NOMO-1 (cell line): ENCODE results near the gene HSPG2.

Experiments
- DNase-seq, 2 experiments: peaks; one replicate each; lab custom pipeline; 2025; ENCODE audit not compliant: unreplicated experiment in 2 of 2; lab: John Stamatoyannopoulos, UW

HSPG2 gene

DNA sequence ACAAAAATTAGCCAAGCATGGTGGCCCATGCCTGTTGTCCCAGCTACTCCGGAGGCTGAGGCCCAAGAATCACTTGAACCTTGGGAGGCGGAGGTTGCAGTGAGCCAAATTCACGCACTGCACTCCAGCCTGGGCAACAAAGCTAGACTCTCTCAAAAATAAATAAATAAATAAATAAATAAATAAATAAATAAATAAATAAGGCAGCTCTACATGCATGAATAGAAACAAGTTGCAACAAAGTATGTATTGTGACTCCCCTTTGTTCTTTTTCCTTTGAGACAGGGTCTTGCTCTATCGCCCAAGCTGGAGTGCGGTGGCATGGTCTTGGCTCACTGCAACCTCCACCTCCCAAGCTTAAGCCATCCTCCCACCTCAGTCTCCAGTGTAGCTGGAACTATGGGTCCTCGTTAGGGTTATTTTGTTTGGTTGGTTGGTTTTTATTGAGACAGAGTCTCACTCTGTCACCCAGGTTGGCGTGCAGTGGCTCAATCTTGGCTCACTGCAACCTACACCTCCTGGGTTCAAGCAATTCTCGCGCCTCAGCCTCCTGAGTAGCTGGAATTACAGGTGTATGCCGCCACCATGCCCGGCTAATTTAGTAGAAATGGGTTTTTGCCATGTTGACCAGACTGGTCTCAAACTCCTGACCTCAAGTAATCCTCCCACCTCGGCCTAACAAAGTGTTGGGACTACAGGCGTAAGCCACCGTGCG, 162.1 kb downstream of the HSPG2 start:
- DNase-seq, result no peak

DNA sequence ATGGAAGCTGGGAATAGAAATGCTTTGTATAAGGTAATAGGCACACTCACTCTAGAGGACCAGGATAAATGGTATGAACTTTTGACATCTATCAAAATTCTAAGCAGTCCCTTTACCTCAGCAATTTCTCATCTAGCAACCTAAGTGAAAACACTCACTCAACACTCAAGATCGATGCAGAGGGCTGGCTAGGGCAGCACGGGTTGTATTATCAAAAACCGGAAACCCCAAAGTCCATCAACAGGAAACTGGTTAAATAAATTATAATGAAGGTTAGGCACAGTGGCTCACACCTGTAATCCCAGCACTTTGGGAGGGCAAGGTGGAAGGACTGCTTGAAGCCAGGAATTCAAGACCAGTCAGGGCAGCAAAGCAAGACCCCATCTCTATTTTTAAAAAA, 163.5 kb downstream of the HSPG2 start:
- peak in 1 of 2 experiments; percentile 30 for DNase-seq
